NCI-H2196 (cell line): ENCODE data around the gene RYR2.
"Not testable (repeated sequence)": the region's sequence is repeated elsewhere in the genome, so short reads cannot be mapped to it uniquely, and the experiment has no call there.

ENCODE experiments used
- DNase-seq: peaks from one replicate; lab custom pipeline; 2025; ENCODE audit not compliant: unreplicated experiment; lab: John Stamatoyannopoulos, UW

Gene RYR2

GRCh38 chr1:237760951-237761350 is 719.0 kb downstream of the RYR2 start:
- DNase-seq, result no peak

GRCh38 chr1:237763137-237763536 is 721.2 kb downstream of the RYR2 start:
- DNase-seq, result no peak

DNA sequence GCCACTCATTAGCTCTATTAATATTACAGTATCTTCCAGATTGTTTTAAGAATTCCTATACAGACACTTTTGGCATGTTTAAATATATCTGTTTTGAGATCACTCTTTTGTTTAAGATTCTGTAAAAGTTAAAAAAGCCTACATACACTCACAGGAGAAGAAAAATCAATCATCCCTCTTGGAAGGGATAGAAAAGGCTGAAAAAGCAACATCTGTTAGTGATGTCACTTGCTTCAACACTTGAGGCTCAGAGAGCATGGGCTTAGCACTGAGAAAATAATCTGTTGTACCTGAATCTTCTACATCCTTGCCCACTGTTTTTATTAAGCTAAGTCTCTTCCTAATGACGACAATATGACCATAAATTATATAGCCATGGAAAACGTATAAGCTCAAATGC is 721.8 kb downstream of the RYR2 start:
- DNase-seq, result no peak

- DNase-seq, result no peak
These were observed 727.9 kb downstream of the RYR2 start for GRCh38 chr1:237769916-237770315.

DNA sequence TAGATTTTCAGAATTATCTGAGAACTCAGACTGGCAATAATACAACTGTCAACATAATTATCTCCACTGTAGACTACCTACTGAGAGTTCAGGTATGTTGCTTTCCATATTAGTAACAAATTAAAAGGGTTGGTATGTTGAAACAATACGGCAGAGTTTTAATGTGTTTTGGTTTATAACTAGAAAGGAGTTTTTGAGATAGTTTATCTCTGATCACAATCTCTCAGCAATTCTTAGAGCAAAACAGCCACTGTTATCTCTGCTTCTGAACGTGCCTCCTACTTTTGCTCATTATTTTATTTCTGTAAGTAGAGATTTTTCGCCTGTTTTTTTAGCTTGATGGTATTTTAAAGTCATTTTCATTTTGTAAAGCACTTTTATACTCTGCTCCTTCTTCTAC is 730.0 kb downstream of the RYR2 start:
- no peak for DNase-seq

DNA sequence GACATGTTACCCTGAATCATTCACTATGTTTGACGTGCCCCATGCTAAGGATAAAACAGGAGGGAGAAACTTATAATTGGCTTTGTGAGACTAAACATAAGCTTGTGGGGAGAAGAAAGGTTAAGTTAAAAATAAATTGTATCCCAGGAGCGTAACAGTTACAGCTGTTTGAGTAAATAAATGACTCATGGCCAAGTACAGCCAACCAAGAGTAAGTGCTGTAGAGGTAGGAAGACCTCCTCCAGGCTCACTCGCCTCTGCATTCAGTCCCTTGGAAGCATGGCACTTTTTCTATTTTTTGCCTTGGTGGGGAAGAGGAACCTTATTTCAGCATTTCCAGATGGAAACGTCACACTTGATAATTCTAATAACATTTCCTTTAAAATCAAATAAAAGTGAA is 732.3 kb downstream of the RYR2 start:
- no peak for DNase-seq

GRCh38 chr1:237779356-237779755 is 737.4 kb downstream of the RYR2 start:
- no peak for DNase-seq

GRCh38 chr1:237786066-237786719 is 744.2 kb downstream of the RYR2 start:
- no peak for DNase-seq

GRCh38 chr1:237788069-237788468 is 746.1 kb downstream of the RYR2 start:
- no peak for DNase-seq

DNA sequence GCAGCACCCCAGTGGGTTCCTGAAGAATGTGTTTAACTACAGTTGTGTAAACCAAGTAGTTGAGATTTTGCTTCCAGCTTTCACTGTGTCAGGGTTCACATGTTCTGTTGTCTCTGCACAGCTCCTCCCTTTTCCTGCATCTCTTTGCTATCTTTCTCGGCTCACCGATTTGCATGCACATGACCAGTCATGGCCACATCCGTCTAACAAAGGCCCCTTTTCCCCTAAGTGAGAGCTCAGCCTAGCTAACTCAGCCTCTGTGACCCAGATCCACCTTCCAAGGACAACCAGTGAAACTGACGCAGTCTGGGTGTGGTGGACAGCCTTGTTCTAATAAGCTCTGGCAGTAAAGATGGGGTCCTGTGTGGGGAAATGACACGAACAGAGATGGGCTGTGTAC is 747.6 kb downstream of the RYR2 start:
- DNase-seq, result no peak

DNA sequence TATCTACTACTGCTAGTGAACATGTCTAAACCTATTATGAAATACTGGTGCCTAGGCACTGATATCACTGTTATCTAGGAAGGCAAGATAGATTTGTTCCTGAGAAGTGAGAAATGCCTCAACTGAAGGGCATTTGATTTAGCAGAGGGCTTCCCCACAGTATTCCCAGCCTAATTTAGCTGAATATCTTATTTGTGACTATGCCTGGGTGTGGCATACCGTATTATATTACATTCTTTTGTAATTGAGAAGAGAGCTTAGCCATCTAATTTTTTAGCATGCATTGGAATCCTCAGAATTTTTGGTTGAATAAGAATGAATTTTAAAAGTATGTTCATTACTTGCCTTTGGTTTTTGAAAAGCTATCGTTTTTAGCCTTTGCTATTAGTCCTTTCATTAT is 749.6 kb downstream of the RYR2 start:
- DNase-seq, result no peak

GRCh38 chr1:237792149-237792548 is 750.2 kb downstream of the RYR2 start:
- no peak for DNase-seq

- no peak for DNase-seq
These were observed 750.7 kb downstream of the RYR2 start for GRCh38 chr1:237792726-237793125.

DNA sequence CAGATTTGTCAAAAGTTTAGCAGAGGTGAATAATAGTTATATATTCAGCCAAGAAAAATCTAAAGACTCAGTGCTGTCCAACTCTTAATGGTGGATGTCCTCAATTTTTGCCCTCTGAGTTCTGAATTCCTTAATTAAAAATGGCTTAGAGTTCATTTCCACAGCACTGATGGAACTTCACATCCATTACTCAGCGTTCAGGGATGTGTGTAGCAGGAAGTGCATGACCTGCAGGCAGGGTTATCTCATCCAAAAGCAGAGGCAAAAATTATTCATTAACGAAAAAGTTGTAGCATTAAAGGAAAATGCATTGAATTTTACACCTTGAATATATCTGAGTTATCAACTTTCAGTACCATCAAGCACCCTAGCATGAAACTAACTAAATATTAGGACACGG is 752.1 kb downstream of the RYR2 start:
- no peak for DNase-seq

- no peak for DNase-seq
These were observed 753.6 kb downstream of the RYR2 start for GRCh38 chr1:237795558-237795957.

DNA sequence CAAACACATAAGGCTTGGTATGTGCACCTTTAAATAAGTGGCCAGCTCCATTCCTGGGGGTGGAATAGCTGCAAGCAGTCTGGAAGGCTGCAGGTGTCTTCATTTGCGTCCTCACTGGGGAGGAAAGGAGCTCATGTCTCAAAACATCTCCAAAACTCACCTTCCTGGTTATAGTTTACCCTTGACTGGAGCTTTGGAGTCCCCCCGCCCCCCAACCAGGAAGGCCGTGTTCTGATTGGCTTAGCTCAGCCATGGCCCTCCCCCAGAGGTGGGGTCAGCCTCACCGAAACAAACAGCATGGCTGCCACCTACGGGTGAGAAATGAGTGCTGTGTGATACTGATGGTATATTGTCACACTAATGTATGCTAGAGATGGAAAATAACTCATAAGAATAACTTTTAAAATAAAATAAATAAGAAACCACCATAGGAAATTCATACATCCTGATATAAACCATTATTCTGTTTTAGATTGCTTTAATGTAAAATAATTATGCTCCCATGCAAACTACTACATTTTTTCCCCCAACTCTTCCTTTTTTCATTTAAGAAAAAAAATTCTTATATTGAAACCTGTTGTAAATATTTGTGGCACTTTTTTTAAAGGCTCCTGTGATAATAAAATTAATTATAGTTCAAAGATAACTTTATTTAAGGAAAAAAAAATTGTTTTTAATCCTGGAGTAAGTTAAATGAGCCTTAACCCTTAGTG is 757.9 kb downstream of the RYR2 start:
- DNase-seq, result no peak

DNA sequence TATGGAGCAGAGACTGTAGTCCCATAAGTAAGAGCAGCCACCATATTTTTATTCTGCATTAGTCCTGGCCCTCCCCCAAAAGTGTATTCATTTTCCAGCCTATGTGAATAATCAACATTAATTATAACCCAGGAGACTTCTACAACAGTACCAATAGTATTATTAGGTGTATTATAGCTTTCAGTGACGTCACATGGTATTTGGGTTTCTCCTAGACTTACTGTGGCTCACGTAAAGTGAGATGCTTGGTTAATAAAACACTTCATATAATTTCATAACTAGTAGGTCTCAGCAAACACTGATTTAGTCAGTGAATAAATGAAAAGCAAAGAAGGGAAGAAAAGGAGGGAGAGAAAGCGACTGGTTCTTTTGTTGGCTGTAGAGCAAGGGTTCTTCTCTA is 762.5 kb downstream of the RYR2 start:
- DNase-seq, result no peak

- no peak for DNase-seq
These were observed 767.1 kb downstream of the RYR2 start for GRCh38 chr1:237809099-237809498.

DNA sequence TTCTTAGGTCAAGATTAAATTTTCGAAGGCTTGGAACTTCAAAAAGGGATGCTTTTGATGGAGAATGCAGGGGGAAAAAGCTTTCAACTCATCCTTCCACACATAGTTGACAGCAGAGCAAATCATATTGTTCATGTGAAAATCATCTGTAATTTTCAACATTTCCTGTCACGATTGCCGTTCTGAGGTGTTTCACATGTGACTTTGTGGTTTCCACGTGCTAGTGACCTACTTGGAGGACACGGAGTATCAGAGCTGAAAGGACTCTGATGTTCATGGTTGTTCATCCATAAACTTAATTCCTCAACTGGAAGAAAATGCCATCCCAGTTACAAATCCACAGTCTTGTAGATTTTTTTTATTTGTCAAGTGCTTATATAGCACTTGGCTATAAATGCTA is 769.6 kb downstream of the RYR2 start:
- no peak for DNase-seq

DNA sequence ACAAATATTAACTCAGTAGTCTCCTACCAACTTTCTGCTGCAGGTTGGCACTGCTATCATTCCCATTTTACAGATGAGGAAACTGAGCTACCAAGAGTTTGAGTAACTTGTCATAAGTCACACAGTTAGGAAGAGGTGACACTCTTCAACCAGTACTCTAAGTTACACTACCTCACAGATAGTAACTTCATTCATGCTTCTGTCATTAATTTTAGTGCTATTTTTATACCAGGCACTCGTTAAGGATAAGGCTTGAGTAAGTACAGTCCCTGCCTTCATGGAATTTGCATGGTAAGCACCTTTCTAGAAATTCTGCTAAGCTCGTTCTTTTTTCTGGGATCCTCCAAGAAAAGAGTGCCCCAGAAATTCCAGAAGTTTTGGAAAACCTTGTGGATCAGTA is 770.1 kb downstream of the RYR2 start:
- DNase-seq, result no peak

DNA sequence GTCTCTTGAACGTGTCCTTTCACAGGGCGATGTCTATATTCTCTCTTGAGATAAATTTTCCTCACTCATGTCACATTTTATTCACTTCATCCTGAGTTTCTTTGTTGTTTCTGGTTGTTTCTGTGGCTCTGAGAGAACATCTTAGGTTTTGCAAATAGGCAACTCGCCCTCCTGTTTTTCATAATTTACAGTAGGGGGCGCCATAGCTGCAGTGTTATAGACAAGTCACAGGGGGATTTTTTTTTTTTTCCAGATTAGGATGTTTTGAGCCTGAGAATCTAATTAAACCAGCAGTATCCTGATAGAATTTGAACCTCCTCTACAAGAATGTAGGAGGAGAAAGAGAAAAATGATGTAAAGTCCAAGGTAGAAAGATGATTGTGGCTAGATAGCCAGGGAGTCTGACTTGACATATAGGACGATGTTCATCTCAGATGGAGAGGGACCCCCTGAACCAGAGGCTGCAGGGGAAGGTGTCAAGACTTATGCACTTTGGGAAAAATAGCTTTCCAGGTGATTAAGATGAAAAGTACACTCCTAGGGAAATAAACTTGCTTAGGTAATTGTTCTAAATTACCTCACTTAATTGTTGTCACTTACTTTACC is 772.4 kb downstream of the RYR2 start:
- no peak for DNase-seq

GRCh38 chr1:237817277-237817676 is 775.3 kb downstream of the RYR2 start:
- no peak for DNase-seq

DNA sequence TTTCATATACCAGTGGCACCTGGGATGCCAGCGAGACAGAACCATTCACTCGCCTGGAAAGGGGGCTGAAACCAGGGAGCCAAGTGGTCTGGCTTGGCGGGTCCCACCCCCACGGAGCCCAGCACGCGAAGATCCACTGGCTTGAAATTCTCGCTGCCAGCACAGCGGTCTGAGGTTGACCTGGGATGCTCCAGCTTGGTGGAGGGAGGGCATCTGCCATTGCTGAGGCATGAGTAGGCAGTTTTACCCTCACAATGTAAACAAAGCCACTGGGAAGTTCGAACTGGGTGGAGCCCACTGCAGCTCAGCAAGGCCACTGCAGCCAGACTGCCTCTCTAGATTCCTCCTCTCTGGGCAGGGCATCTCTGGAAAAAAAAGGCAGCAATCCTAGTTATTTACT is 778.6 kb downstream of the RYR2 start:
- not testable (repeated sequence) for DNase-seq
